GM18508 (cell line): Measurements from ENCODE around the gene CYTH1.
"Not testable (repeated sequence)": the region's sequence is repeated elsewhere in the genome, so short reads cannot be mapped to it uniquely, and the experiment has no call there.

Experiments used
- ATAC-seq: cut with Tn5 transposase; IDR thresholded peaks from one replicate; pipeline ENCODE4 v1.9.1; 2021; ENCODE audit warnings: moderate number of reproducible peaks; ENCODE audit not compliant: insufficient read depth, unreplicated experiment

Gene CYTH1

DNA sequence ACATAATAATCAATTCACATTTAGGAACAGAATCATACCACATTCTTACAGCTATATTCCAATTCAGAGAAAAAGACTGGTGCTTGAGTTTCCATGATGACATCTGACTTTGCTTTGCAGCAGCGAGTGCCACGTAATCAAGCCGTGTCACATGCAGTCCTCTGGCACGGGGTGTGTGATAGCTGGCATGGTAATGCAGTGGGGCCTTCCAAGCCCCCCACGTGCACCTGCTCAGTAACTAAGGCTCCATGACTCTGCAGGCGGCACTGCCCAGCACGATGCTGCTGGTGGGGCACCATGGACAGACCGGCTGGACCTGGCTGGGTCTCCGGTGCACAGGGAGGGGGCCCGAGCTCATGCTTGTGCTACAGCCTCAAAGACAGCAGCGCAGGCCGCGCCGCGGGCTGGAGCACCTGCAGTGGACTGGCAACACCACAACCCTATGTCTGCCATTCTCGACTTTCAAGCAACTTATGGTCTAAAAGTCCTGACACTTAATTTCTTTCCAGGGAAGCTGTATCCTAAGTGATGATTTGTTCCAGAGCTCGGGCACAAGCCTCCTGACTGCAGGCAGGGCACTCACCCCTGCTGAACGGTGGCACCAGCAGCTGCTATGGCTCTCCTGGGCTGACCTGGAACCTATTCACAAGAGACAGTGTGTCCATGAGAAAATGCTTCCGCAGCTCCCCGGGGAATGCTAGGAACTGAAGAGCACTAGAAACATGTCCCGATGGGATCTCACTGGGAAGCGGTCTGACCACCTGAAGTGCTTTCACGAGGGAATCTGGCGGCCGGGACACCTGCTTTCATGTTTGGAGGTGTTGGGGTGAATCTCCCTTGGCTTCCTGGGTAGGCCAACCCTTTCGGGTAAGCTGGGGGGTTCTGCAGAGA, 105.4 kb downstream of the CYTH1 start:
- ATAC-seq, result no peak

DNA sequence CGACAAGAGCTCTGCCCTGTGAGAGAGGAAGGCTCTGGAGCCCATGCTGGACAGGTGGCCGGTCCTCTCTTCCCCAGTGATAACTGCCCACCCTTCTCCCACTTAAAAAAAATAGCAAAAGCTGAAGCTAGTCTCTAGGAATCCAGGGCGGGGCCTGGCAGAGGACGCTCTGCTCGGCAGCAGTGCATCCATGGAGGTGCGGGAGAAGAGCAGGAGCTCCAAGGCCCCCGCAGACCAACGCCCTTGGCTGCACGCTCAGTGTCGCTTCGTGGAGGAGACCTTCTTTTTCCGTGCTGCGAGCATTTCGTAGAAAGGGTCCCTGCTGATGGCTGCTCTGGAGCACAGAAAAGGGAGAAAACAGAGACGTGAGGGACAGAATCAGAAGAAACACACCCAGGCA, 106.2 kb downstream of the CYTH1 start:
- ATAC-seq, result no peak

DNA sequence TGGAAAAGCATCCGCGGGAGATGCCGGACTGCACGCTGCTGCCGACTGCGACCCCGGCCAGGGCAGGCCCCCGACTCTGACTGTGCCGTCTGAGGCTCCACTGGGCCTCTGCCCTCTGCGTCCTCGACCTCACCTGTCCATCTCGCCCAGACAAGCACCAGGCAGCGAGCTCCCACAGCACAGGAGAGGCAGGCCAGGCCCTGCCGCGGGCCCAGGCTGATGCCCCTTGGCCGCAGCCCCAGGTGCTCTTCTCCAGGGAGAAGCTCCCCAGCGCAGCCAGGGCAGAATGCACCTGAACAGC, 106.8 kb downstream of the CYTH1 start:
- no peak for ATAC-seq

DNA sequence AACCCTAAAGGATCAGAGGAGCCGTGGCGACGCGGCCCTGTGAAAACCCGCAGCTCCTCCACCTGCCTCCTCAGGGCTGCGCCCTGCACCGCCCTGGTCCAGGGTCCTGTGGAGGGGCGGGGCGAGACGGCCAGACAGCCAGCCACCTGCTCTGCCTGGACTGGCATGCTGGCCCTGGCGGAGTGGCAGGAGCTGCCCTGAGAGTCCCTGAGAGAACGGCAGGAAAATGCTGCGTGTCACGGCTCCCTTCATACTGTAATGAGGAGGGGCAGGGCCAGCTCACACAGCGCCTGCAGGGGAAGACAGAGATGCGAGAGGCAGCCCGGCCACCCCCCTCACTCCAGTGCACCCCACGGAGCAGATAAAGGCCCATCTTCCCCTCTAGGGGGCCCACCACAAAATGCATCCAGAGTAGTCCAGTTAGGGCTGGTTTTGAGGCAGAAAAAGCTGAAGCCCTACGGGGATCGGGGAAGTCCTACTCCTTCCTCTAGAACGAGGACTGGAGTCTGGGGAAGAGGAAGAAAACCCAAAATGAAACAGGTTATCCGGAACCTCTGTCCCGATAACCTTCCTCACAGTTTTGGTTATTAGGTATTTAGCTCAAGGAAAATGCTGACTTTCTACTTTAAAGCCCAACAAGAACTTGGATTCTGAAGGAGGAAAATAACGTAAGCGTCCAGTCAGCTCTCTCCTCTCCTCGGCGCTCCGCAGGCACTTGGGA, 107.3 kb downstream of the CYTH1 start:
- ATAC-seq, result no peak

DNA sequence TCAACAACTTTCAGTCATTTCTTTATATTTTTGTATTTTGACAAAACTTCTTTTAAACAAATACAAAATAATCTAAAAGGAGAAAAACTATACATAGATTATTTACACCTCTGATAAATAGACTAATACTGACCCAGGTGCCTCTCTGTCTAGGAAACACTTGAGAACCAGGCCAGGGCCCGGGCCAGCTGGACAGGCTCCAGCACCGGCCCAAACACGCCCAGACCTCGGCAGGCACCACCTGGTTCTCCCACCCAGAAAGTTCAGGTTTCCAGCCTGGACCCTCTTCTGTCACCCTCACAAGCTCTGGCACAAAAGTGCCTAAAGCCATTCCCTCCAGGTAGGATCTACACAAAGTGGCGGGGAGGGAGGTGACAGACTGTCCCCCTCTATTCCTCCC, 107.9 kb downstream of the CYTH1 start:
- ATAC-seq, result no peak

DNA sequence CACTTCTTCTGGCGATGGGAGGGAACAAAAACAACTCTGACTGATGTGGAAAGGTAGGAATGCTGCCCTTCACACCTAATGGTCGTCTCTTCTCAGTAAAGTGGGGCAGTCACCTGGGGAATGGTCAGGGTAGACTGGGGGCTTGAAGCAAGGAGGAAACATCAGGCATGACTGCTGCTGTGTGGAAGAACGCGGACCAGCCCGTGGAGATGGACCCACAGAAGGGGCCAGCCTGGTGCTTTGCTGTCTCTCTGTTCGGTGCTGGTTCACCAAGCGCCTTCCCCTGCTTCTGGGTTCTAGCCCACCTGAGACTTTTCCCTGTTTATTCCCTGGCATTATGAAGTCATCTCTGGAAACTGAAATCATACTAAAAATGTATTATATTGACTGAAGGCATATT, 108.7 kb downstream of the CYTH1 start:
- ATAC-seq, result no peak

DNA sequence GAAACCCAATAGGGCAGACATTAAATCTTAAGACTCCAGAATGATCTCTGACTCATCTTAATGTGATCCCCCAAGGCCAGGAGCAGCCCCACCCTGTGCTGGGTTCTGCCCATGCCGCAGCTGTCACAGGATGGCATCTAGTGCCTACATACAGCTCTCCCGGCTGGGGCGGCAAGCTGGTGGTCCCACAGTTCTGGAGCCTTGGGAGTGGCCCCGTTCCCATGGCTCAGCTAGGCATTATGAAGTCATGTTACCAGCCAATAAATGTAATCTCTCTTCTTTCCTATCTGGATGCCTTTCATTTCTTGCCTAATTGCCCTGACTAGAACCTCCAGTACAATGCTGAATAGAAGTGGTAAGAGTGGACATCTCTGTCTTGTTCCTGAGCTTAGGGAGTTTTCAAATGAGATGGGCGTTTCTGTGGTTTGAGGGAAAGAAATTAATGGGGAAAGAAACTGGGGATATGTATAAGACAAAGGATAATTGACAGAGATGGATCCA, 109.2 kb downstream of the CYTH1 start:
- ATAC-seq, result no peak

DNA sequence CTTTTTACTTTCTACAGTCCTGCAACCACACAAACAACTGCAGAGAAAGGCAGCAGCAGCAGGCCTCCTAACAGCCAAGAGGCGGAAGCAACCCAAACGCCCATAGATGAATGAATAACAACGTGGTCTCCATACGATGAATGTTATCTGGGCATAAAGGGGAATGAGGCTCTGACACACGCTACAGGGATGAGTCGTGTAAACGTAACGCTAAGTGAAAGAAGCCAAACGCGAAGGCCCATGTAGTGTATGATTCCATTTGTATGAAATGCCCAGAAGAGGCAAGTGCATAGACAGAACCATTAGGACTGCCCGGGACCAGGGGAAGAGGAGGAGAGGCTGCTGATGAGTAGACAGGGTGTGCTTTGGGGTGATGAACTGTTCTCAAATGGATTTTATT, 110.1 kb downstream of the CYTH1 start:
- no peak for ATAC-seq

DNA sequence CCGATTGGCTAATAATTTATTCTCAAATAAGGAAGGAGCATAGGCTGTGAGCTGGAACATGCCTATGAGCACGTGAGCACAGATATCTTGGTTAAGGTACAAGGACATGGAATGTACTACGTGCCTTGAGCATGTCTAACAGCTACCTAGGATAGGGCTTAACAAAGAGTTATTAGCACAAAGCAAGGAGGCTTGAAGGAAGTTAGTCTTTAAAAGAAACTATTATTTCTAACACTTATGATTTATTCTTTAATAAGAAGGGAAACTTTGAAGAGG, 110.4 kb downstream of the CYTH1 start:
- ATAC-seq, result not testable (repeated sequence)

DNA sequence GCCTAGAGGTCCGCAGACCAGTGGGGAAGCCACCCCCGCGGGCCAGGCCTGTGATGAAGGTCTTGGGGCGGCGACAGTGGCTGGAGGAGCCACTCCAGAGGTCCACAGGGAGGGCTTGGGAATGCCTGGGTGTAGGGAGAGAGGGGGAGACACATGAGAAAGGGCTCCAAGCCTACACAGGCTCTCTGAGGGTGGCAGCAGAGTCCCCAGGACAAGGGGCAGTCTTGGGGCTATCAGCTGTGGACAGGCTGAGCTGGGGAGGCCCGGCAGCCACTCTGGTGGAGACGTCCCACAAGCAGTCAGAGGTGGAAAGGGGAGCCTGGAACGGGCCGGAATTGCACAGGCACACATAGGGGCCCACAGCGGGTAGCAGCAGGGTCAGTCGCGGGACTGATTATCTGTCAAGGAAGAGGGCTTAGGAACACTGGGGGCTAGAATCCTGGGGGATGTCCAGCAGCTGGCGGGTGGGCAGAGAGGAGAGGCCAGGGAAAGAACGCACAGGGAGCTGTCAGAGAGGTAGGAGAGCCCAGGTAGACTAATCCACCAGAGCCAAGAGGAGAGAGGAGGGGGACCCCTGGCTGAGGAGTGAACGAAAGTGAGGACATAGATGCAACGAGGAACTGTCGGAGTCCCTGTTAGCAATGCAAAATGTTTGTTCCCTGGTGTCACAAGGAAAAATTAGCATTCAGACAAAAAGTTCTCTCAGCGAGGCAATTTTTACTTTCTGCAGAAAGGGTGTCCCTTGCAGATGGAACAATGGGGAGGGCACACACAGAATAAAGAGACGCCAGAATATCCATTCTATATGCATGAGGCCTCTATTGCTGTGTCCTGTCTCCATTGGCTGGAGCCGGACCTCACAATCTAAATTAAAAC, 111.0 kb downstream of the CYTH1 start:
- ATAC-seq, result no peak

DNA sequence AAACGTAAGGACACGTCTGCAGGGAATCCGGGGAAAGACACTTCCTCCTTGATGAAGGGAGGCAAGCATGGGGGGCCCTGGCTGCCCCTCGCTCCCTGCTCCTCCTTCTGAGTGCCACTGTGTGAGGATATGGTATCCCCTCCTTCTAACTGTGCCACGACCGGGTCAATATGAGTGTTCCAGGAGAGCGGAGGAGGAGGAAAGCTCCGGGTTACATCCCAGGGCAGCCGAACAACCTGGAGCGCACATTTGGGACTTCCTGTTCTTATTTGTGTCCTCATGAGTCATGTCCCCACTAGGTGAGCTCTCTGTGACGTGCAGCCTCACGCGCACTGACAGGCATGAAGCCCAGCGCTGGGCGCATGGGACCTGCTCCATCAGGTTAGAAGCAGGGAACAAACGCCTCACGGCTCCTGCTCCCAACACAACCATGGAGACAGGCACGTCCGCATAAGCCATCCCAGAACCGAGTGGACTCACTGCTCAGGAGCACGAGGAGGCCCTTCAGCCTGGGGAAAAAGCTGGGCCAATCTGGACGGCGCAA, 112.0 kb downstream of the CYTH1 start:
- ATAC-seq, result no peak

DNA sequence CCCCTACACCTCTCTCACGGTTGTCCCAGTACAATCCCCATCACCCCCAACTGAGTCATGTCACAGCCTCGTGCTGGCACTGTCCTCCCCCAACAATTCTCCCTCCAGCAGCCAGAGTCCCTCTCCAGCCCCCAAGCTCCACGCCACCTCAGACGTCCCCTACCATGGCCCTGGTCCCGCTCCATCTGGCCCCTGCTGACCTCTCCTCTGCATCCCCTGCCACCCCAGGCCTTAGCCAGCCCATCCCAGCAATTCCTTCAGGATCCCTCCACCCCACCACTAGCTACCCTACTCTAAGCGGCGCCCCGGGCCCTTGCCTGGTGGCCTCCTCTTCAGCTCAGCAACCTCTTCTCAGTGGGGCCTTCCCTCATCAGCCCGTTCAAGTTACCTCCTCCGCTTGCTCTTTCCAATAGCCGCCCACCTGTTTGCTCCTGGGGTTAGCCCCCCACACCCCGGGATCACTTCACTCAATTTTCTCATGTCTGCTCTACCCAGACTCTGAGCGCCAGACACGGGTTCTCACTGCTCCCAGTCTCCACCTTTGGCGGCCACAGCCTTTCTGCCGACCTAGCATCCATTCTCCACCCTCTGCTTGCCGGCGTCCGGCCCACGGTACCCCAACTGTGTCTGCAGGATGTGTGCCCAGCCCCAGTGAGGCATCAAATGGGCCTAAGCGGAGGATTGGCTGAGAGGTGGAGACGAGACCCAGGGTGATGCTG, 112.7 kb downstream of the CYTH1 start:
- ATAC-seq, result no peak

DNA sequence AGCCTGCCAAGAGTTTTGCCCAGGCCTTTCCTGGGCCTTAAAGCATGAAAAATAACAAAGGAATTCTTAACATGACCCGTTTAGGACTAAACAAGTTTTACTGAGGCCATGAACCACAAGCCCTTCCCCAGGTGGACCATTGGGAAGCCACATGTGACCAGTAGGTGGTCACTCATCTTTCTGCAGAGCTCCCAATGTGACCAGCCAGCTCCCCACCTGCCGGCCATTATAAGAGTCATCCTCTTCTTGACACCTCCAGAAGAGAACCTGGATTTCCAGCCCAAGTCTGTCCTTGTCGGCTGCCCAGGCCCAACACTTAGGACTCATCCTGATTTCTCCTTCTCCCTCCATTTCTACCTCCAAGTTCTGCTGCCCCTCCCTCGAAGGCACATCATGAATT, 113.2 kb downstream of the CYTH1 start:
- ATAC-seq, result no peak

DNA sequence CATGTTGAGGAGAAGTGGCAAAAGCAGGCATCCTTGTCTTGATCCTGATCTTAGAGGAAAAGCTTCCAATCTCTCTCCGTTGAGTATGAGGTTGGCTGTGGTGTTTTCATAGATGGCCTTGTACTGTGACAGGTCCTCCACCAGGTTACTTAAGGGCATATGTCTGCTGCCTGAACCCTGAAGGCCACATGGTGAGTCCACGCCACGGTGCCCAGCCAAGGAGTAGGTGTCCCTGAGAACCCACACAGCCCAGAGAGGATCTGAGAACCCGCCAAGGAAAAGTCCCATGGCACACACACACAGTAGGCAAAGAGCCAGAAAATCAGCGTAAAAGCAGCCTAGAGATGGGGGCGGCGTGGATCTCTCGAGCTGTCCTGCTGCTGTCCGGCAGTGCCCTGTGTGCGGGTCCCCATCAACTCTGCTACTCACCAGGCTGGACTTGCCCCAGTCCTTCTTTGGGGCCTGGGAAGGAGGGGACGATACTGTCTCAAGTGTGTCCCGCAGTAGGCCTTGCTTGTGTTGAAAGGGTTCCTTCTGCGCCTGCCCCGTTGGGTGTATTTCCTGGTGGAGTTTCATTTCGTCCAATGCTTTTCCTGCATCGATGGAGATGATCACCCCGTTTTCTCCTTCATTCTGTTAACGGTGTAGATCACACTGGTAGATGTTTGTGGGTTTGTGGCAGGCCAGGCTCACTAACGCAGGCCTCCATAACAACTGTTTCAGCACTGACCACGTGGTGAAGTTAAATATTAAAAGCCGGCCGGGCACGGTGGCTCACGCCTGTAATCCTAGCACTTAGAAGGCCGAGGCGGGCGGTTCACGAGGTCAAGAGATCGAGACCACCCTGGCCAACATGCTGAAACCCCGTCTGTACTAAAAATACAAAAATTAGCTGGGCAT, 114.1 kb downstream of the CYTH1 start:
- ATAC-seq, result no peak

DNA sequence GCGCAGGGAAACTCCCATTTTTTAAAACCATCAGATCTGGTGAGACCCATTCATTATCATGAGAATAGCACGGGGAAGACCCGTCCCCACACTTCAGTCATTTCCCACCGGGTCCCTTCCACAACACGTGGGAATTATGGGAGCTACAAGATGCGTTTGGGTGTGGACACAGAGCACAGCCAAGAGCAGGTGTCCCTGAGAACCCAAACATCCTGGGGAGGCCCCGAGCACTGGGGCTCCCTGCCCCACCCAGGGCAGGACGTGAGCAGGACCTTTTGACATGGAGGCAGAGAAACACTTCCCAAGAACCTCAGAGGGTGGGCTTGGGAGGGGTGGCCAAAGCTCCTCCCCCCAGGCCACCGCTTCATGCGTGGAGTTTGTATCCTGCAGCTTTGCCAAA, 115.0 kb downstream of the CYTH1 start:
- ATAC-seq, result no peak

DNA sequence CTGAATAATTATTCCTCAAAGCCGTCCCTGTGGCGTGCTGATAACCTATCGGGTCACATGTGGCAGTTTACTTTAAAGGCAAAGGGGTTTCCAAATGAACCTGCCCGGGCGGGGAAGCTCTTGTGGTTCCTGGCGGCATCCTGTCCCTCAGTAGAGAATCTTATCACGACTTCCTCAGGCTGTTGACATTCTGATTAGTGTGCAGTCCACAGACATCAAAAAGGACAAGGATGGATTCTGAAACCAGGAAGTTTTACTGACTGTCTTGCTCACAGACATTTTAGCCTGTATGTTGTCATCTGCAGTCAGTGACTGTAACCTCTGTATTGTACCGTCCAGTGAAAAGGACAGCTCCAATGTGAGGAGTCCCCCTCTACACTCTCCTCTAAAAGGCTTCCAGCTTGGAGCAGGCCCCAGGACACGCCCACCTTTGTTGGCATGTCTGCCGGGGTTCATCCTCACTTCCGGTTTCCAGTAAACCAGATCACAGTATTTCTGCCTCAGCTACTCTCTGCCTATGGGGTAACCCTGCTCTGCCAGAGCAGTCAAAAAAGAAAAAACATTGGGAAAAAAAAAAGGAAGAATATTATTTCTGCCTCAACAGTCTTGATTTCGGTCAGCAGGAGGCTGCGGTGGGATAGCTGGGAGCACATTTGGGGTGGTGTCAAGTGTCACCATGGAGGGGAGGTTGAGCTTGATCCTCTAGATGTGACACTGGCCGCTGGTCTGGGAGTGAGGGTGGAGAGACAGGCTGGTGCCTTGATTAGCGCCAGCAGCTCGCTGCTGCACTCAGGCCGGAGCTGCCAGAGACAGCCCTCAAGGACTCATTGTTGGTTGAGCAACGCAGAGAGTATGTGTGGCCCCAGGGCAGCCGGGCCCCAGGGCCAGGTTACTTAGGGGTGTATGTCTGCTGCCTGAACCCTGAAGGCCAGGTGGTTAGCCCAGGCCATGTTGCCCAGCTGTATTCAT, 115.8 kb downstream of the CYTH1 start:
- no peak for ATAC-seq

DNA sequence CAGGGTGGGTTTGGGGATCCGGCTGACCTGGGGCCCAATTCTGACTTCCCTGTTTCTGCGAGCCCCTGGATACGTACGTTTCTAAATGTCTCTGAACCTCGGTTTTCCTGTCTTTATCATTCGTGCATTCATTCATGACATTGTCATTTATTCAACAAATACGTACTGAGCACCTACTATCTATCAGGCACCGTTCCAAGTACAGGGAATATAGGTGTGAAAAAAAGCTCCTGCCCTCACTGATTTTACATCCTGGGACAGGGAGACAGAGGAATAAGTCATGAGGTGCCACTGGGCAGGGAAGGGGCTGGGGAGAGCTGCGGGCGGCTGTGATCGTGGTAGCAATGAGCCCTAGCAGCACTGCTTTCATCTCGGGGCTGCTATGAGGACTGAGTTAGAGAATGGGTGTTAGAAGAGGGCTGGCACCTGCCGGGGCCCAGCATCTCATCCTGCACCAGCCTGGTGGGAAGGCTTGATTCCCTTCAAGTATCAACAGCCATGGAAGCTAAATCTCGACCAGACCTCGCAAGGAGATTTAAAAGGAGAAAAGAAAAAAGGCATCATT, 116.6 kb downstream of the CYTH1 start:
- no peak for ATAC-seq
